Measurements from ENCODE around the gene GLCE.

GLCE gene

DNA sequence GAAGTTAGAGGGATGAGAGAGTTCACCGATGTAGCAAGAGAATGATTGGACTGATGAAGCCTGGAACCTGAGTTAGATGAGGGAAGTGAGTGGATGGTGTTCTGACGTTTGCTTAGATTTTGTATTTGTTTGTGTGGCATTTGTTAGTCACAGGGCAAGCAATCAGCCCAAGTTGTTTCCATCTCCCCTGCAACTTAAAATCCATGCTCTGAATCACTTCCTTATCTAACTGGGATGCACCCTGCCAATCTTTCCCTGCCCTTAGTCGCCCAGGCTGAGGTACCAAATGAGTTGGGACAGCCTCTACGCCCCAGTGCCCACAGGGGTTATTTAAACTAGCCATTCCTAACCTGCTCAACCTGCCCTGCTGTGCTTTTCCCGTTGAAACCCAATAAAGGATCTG is 150.9 kb downstream of the GLCE start:
- Histone ChIP-seq H3K27me3 (ENCODE audit: control insufficient read depth, insufficient read depth, low read length) (no peaks in the 10 kb centered on the region), H3K27ac (ENCODE audit: low read depth, low read length) (no peak overlapping the region), H3K9me3 (ENCODE audit: control insufficient read depth, insufficient read depth, low read depth, low read length) (no peaks in the 10 kb centered on the region), H3K4me3 (ENCODE audit: low read depth, low read length) (no peak overlapping the region), H3K4me1 (ENCODE audit: control insufficient read depth, insufficient read depth, low read length) (no peaks in the 10 kb centered on the region), H3K36me3 (ENCODE audit: control insufficient read depth, insufficient read depth, low read length) (no peaks in the 10 kb centered on the region), H3K9ac (ENCODE audit: low read length) (no peak overlapping the region)

DNA sequence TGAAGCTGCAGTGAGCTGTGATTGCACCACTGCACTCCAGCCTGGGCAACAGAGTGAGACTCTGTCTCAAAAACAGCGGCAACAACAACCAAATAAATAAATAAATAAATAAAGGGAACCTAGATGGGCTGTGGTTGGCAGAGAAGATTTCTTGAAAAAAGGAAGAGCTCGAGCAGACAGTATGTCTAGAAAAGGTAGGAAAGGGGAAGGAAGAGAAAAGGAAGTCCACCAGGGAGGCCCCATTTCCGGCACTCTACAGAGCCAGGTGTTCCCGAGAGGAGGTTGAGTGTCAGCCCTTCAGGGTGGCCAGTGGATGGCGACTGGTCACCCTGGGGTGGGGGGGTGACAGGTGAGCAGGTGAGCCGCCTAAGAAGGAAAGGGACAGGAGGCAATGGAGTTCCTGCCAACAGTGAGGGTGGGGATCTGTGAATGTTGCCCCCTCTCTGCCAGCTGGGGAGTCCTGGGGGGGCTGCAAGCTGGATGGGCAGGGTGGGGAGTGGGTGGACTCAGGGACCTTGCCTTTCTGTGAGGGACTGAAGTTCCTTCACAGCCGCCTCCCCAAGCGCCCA is 153.1 kb downstream of the GLCE start:
- Histone ChIP-seq H3K27me3 (ENCODE audit: control insufficient read depth, insufficient read depth, low read length) (no peaks in the 10 kb centered on the region), H3K27ac (ENCODE audit: low read depth, low read length) (no peak overlapping the region), H3K9me3 (ENCODE audit: control insufficient read depth, insufficient read depth, low read depth, low read length) (no peaks in the 10 kb centered on the region), H3K9ac (ENCODE audit: low read length) (no peak overlapping the region), H3K4me1 (ENCODE audit: control insufficient read depth, insufficient read depth, low read length) (peaks cover 7% of the 10 kb centered on the region; the same call in 1 of the 2 replicates), H3K4me3 (ENCODE audit: low read depth, low read length) (no peak overlapping the region), H3K36me3 (ENCODE audit: control insufficient read depth, insufficient read depth, low read length) (no peaks in the 10 kb centered on the region)

DNA sequence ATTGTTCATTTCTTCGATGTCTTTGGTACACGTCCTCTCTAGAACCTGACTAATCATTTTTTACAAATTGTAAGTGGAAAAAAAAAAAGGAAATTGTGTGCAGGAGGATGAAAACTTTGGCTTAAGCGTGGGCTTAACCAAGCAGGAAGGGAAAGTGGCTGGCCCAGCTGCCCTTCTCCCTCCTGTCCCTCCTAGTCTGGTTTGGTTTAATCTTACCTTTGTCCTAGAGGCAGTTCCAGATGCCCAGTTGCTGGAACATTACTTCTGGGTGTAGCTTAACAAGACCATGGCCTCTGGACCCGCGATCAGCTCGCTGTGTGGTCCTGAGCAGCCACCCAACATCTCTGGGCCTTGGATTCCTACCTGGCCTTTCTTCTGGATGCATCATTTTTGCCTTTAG is 153.7 kb downstream of the GLCE start:
- peaks cover 7% of the 10 kb centered on the region; the same call in 1 of the 2 replicates for H3K4me1 ChIP-seq (ENCODE audit: control insufficient read depth, insufficient read depth, low read length)
- H3K9ac ChIP-seq (ENCODE audit: low read length): no peak overlapping the region
- H3K9me3 ChIP-seq (ENCODE audit: control insufficient read depth, insufficient read depth, low read depth, low read length): no peaks in the 10 kb centered on the region
- H3K27ac ChIP-seq (ENCODE audit: low read depth, low read length): no peak overlapping the region
- no peaks in the 10 kb centered on the region for H3K27me3 ChIP-seq (ENCODE audit: control insufficient read depth, insufficient read depth, low read length)
- no peaks in the 10 kb centered on the region for H3K36me3 ChIP-seq (ENCODE audit: control insufficient read depth, insufficient read depth, low read length)
- no peak overlapping the region for H3K4me3 ChIP-seq (ENCODE audit: low read depth, low read length)

DNA sequence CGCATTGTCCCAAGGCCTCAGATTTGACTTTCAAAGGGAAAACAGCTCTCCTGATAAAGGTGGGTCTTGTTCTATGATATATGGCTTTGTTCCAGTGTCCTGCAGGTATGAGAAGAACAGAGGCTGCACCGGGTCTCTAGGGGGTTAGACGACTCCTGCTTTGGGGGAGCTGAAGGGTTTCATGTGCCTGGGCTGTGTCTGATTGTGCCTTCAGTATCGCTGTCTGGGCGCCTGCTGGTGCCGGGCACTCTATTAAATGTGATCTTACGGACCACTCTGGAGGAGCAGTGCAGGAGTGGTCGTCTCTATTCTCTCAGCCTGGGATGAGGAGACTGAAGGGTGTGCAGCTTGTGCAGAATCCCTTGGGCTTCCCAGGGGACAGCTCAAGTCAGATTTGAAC is 154.3 kb downstream of the GLCE start:
- no peaks in the 10 kb centered on the region for H3K27me3 ChIP-seq (ENCODE audit: control insufficient read depth, insufficient read depth, low read length)
- H3K36me3 ChIP-seq (ENCODE audit: control insufficient read depth, insufficient read depth, low read length): no peaks in the 10 kb centered on the region
- no peaks in the 10 kb centered on the region for H3K9me3 ChIP-seq (ENCODE audit: control insufficient read depth, insufficient read depth, low read depth, low read length)
- H3K4me3 ChIP-seq (ENCODE audit: low read depth, low read length): no peak overlapping the region
- peaks cover 8% of the 10 kb centered on the region; the same call in 1 of the 2 replicates for H3K4me1 ChIP-seq (ENCODE audit: control insufficient read depth, insufficient read depth, low read length)
- H3K9ac ChIP-seq (ENCODE audit: low read length): no peak overlapping the region
- H3K27ac ChIP-seq (ENCODE audit: low read depth, low read length): no peak overlapping the region

DNA sequence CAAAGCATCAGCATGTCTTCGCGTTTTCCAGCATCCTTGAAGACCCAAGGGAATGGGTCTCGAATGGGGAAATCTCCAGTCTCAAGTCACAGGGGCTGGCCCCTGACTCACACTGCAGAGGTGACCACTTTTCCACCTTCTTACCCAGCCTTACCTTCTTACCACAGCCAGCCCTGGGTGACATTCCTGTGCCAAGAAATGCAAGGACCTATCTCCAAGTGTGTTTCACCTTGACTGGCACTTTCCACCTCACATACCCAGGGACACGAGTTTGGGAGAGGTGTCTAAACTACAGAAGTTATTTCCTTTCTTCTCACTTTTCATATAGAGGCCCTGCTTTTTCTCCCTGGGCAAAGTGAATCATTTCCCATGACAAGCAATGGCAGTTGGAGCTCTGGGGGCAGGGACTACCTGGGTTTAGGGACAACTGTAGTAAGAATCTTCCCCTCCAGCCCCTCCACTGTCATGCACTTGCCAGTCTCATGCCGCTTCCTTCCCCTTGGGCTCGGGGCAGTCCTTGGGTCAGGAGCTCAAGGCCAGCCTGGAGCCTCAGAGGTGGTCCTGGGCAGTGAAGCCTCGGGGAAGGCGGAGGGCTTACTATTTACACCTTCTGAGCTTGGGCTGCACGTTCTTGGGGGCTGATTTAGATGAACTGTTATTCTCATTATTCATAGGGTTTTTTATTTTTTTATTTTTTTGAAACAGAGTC is 155.1 kb downstream of the GLCE start:
- Histone ChIP-seq H3K9ac (ENCODE audit: low read length) (no peak overlapping the region), H3K4me3 (ENCODE audit: low read depth, low read length) (no peak overlapping the region), H3K4me1 (ENCODE audit: control insufficient read depth, insufficient read depth, low read length) (peaks cover 10% of the 10 kb centered on the region; the same call in 1 of the 2 replicates), H3K9me3 (ENCODE audit: control insufficient read depth, insufficient read depth, low read depth, low read length) (no peaks in the 10 kb centered on the region), H3K27ac (ENCODE audit: low read depth, low read length) (no peak overlapping the region), H3K27me3 (ENCODE audit: control insufficient read depth, insufficient read depth, low read length) (no peaks in the 10 kb centered on the region), H3K36me3 (ENCODE audit: control insufficient read depth, insufficient read depth, low read length) (no peaks in the 10 kb centered on the region)

DNA sequence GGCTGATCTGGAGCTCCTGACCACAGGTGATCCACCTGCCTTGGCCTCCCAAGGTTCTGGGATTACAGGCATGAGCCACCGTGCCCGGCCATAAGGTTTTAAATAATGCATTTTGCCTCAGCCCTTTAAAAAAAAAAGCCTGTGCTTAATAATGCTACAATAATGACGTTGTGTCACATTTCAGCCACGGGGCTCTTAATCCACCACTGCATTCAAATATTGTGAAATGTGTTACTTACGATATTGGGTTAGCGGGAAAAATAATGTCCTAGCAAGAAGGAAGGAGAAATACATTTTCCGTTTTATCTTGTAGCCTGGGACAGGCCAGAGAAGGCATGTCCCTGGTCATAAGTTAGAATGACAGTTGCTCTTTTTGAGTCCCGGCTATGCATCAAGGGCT is 155.9 kb downstream of the GLCE start:
- Histone ChIP-seq H3K4me1 (ENCODE audit: control insufficient read depth, insufficient read depth, low read length) (peaks cover 10% of the 10 kb centered on the region; the same call in 1 of the 2 replicates), H3K4me3 (ENCODE audit: low read depth, low read length) (no peak overlapping the region), H3K27ac (ENCODE audit: low read depth, low read length) (no peak overlapping the region), H3K27me3 (ENCODE audit: control insufficient read depth, insufficient read depth, low read length) (no peaks in the 10 kb centered on the region), H3K9me3 (ENCODE audit: control insufficient read depth, insufficient read depth, low read depth, low read length) (no peaks in the 10 kb centered on the region), H3K36me3 (ENCODE audit: control insufficient read depth, insufficient read depth, low read length) (no peaks in the 10 kb centered on the region), H3K9ac (ENCODE audit: low read length) (no peak overlapping the region)

DNA sequence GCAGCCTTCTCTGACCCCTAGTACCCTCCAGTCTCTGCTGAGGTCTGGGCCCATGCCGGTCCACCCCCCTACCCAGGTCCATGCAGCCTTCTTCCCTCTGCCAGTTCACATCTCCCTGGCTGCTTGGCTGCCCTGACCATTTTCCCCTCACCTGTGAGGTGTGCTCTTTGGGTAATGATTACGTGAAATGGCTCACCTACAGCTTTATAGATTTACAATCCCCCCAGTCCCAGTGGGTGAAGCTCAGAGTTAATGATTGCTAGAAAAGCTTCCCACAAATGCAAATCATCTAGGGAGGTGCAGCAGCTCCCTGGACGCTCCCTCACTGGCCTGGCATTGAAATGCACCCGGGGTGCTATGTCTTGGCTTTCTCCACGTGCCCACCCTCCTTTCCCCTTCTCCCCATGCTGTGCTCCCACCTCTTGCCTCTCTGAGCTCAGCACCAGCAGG is 157.0 kb downstream of the GLCE start:
- Histone ChIP-seq H3K27ac (ENCODE audit: low read depth, low read length) (no peak overlapping the region), H3K9ac (ENCODE audit: low read length) (no peak overlapping the region), H3K9me3 (ENCODE audit: control insufficient read depth, insufficient read depth, low read depth, low read length) (no peaks in the 10 kb centered on the region), H3K4me3 (ENCODE audit: low read depth, low read length) (no peak overlapping the region), H3K4me1 (ENCODE audit: control insufficient read depth, insufficient read depth, low read length) (peaks cover 10% of the 10 kb centered on the region; the same call in 1 of the 2 replicates), H3K36me3 (ENCODE audit: control insufficient read depth, insufficient read depth, low read length) (no peaks in the 10 kb centered on the region), H3K27me3 (ENCODE audit: control insufficient read depth, insufficient read depth, low read length) (no peaks in the 10 kb centered on the region)

DNA sequence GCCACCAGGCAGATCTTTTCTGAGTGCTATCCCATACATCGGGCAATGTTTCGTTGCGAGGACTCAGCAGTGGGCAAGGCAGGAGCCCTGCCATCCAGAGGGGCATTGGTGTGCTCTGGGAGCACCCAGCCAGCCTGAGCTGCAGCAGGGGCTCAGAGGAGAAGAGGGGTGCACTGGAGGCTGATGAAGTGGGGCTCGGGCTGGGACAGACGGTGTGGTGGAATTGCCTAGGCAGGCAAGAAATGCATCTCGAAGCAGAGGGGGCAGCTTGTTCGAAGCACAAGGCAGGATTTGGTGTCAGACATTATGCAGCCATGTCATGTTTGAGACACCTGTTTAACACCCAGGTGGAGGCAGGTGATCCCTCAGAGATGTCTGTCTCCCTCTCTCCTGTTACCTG is 157.6 kb downstream of the GLCE start:
- Histone ChIP-seq H3K27ac (ENCODE audit: low read depth, low read length) (no peak overlapping the region), H3K4me1 (ENCODE audit: control insufficient read depth, insufficient read depth, low read length) (peaks cover 10% of the 10 kb centered on the region; the same call in 1 of the 2 replicates), H3K36me3 (ENCODE audit: control insufficient read depth, insufficient read depth, low read length) (no peaks in the 10 kb centered on the region), H3K27me3 (ENCODE audit: control insufficient read depth, insufficient read depth, low read length) (no peaks in the 10 kb centered on the region), H3K9ac (ENCODE audit: low read length) (no peak overlapping the region), H3K9me3 (ENCODE audit: control insufficient read depth, insufficient read depth, low read depth, low read length) (no peaks in the 10 kb centered on the region), H3K4me3 (ENCODE audit: low read depth, low read length) (no peak overlapping the region)

DNA sequence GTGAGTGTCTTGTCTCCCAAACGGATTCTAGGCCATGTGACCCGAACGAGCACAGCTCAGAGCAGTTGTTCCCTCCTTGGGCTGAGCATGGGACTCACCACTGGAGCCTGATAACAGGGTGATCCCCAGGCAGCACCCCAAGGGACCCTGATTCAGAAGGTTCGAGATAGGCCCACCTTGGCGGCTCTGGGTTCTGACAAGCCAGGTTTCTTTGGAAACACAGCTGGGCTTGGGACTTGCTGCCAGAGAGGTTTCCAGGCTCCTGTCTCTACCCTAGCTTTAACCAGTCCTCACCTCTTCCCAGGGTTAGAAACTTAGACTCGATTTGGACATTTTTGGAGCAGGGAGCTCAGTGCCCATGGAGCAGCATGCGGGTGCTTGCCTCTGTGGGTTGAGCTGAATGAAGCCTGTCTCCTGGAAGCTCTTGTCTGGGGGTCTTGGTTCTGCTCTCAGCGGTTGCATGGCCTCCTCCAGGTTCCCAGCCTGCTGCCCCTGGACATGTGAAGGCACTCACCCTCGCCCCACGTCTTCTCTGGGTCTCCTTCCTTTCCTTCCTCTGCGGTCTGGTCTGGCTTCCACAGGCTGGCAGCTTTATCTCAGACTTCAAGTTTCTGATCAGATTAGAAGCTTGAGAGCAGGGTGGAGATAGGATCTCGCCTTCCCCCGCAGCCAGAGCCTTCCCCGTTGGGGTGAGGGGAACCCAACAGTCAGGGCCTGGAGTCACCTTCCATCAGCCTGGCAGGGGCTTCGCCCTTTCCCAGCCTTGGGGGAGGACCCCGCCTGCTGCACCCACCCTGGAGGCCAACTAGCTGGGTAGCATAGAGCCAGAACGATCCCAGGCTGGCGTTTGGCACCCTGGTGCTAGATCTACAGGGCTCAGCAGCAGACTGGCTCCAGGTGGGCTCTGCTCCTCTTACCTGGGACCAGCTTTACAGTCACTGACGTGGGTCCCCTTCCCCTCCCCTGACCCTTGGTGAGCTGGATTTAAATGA is 159.2 kb downstream of the GLCE start:
- H3K9me3 ChIP-seq (ENCODE audit: control insufficient read depth, insufficient read depth, low read depth, low read length): no peaks in the 10 kb centered on the region
- no peaks in the 10 kb centered on the region for H3K27me3 ChIP-seq (ENCODE audit: control insufficient read depth, insufficient read depth, low read length)
- H3K9ac ChIP-seq (ENCODE audit: low read length): no peak overlapping the region
- H3K4me1 ChIP-seq (ENCODE audit: control insufficient read depth, insufficient read depth, low read length): peaks cover 10% of the 10 kb centered on the region; the same call in 1 of the 2 replicates
- no peaks in the 10 kb centered on the region for H3K36me3 ChIP-seq (ENCODE audit: control insufficient read depth, insufficient read depth, low read length)
- no peak overlapping the region for H3K27ac ChIP-seq (ENCODE audit: low read depth, low read length)
- H3K4me3 ChIP-seq (ENCODE audit: low read depth, low read length): no peak overlapping the region

DNA sequence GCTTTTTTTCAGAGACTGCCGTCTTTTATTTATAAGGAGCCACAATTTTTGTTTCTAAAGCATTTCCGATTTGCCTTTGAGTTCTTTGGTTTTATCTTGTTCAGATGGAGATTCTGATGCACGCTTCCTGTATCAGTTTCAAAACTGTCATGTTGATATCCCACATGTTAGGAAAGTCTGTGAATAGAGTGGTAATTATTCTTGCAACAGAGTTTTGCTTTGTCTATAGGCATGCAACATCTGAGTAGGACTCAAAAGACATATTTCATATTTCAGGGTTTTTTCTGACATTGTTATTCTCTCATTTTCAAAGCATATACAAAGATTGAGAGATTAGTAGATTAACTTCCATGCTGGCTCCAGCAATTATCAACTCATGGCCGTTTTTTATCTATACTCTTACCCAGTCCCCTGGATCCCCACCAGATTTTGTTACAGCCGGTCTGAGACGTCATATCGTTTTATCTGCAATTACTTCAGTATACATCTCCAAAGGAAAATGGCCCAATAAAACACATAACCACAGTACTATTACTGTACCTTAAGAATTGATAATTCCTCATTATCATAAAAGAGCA is 160.6 kb downstream of the GLCE start:
- Histone ChIP-seq H3K4me1 (ENCODE audit: control insufficient read depth, insufficient read depth, low read length) (peaks cover 16% of the 10 kb centered on the region; the same call in 1 of the 2 replicates), H3K27me3 (ENCODE audit: control insufficient read depth, insufficient read depth, low read length) (no peaks in the 10 kb centered on the region), H3K9ac (ENCODE audit: low read length) (no peak overlapping the region), H3K9me3 (ENCODE audit: control insufficient read depth, insufficient read depth, low read depth, low read length) (no peaks in the 10 kb centered on the region), H3K36me3 (ENCODE audit: control insufficient read depth, insufficient read depth, low read length) (no peaks in the 10 kb centered on the region), H3K4me3 (ENCODE audit: low read depth, low read length) (no peak overlapping the region), H3K27ac (ENCODE audit: low read depth, low read length) (no peak overlapping the region)
